Omental fat pad (tissue), 4 donors: ENCODE measurements around the gene NRAP. TPM values are rescaled to one million over a fixed set of nuclear protein-coding genes. Genes with fewer than 3 reads are reported as not detected.

Experiments used
- ATAC-seq: fragments of 150-250 bp; one replicate; pipeline ENCODE4 v1.9.1; 2016; ENCODE audit warnings: mild to moderate bottlenecking, moderate library complexity; ENCODE audit not compliant: low FRiP score
- DNase-seq: peaks from one replicate; pipeline ENCODE4 v3.0.0-alpha.2; 2019; ENCODE audit warnings: low spot score
- CTCF ChIP-seq, 3 donors: fragments of 450-650 bp; IDR thresholded peaks; one replicate each; pipeline ENCODE4 v1.5.1; 2016 to 2017; ENCODE audit warnings: antibody characterized with exemption in 3 of 3, mild to moderate bottlenecking in 3 of 3, moderate library complexity in 2 of 3
- total RNA-seq, 4 donors: library from RNA; depleted of rRNA; stranded (reverse); fragments of >200 nt; gene quantifications; one replicate each; pipeline ENCODE4 v1.1.0, GENCODE V29; 2016

The NRAP gene
- total RNA-seq, 4 donors from 2014 or later, result not detected

DNA sequence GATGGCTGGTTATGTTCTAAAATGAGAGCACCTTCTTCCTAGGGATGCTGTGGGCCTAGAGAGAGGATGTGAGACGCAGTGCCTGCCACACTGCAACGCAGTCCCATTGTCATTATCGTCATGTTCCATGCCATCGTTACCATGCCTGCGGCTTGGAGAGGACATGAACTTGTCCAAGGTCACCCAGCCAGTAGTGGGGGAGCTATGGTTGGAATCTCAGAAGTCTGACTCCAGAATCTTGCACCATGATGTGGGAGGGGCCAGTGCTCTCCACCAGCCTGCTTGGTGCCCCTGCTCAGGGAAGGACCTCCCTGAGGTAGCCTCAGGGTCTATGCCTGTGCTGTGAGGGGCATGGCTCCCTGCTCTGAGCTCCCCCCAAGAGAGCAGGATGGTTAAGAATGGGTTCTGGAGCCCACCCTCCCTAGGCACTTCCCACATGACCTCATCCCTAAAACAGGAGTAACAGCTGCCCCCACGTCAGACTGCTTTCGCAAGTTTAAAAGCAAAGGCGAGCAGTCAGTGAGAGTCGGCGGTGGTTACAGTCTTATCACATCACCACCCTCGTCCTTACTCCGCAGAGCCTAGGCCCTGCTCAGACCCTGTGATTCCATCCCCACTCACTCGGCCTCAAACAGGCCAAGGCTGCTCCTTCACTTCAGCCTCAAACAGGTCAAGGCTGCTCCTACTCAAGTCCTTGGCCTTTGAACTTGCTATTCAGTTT lies 60.6 kb downstream of the NRAP start:
- no peak for ATAC-seq
- no peak for TF ChIP-seq CTCF (IDR thresholded peaks at IDR 0.05)
- no peak for DNase-seq

- DNase-seq (no peak), ATAC-seq (no peak)
- TF ChIP-seq CTCF (IDR thresholded peaks at IDR 0.05), result no peak
Observed at GRCh38 chr10:113600569-113600968, 63.3 kb downstream of the NRAP start.

GRCh38 chr10:113594652-113595051 lies 69.2 kb downstream of the NRAP start:
- DNase-seq (no peak), ATAC-seq (no peak)
- TF ChIP-seq CTCF (IDR thresholded peaks at IDR 0.05), result no peak

DNA sequence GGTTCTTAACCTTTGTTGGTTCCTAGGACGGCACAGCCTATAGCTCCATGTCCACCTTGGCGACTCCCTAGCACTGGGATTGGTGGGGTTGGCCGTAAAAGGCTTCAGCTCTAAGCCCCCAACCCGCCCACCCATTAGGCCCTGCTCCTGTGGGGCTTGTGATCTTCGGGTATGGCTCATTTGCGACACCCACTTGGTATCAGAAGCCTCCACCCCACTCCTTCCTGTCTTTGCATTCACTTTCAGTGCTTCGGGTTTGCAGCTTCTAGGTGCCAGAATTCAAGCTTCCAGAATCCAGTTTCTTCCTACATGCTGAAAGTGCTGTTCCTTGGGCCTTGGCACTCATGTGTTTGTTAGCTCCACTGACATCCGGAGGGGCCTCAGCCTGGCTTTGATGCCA lies 71.5 kb downstream of the NRAP start:
- DNase-seq, result no peak
- no peak for TF ChIP-seq CTCF (IDR thresholded peaks at IDR 0.05)
- no peak for ATAC-seq

- no peak for TF ChIP-seq CTCF (IDR thresholded peaks at IDR 0.05)
- no peak for ATAC-seq
Observed at GRCh38 chr10:113590581-113590980, 73.3 kb downstream of the NRAP start.

GRCh38 chr10:113589201-113589770 lies 74.6 kb downstream of the NRAP start:
- TF ChIP-seq CTCF (IDR thresholded peaks at IDR 0.05), result no peak
- no peak for ATAC-seq
- DNase-seq, result no peak

More at GRCh38 chr10:113590581-113590980, 73.3 kb downstream of the NRAP start:
- DNase-seq, result no peak

DNA sequence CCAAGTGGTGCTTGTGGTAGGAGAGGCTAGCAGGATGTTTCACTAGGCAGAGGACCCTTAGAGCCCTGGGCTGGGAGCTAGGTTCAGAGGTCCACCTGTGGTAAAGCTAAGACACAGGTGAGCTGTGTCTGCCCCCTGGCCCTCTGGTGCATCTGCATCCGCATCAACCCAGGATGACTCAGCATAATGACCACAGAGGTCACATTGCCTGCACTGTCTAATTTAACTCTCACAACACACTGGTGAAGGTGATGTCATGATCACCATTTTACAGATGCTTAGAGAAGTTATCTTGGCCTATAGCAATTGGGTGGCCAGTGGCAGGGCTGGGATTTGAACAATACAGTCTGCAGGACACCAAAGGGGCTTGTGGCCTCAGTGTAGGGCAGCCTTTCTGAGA lies 77.9 kb downstream of the NRAP start:
- ATAC-seq, result no peak
- DNase-seq, result no peak
- TF ChIP-seq CTCF (IDR thresholded peaks at IDR 0.05), result no peak
